Neutrophil (primary cell): Measurements from ENCODE around the gene KIF9.

ENCODE experiments used
- H3K27ac ChIP-seq: fragments of 200-600 bp; sonication (generic); 2 replicates; pipeline ENCODE4 v1.5.1; 2016; ENCODE audit warnings: mild to moderate bottlenecking, moderate library complexity
- H3K27me3 ChIP-seq: fragments of 200-600 bp; sonication (generic); 2 replicates; pipeline ENCODE4 v1.6.0; 2016; ENCODE audit warnings: mild to moderate bottlenecking
- H3K36me3 ChIP-seq: fragments of 200-600 bp; sonication (generic); 2 replicates; pipeline ENCODE4 v1.5.1; 2017
- H3K4me1 ChIP-seq, 2 experiments: fragments of 200-600 bp in 1 of 2; sonication (generic) in 1 of 2; 1 replicate in 1 of 2; 2 replicates in 1 of 2; pipeline versions ENCODE4 v1.5.1 to v1.6.1; 2013 to 2016; ENCODE audit warnings: low read depth in 1 of 2, low read length in 1 of 2, mild to moderate bottlenecking in 1 of 2, moderate library complexity in 1 of 2; ENCODE audit not compliant: control insufficient read depth in 1 of 2, insufficient read depth in 1 of 2
- H3K4me3 ChIP-seq, 2 experiments: fragments of 200-600 bp in 1 of 2; sonication (generic) in 1 of 2; 1 replicate in 1 of 2; 2 replicates in 1 of 2; pipeline ENCODE4 v1.5.1; 2013 to 2016; ENCODE audit warnings: low read depth in 1 of 2, low read length in 1 of 2, mild to moderate bottlenecking in 1 of 2, moderate library complexity in 1 of 2
- H3K9me3 ChIP-seq: fragments of 200-600 bp; sonication (generic); 2 replicates; pipeline ENCODE4 v1.5.1; 2016
- CTCF ChIP-seq: fragments of 200-600 bp; sonication (generic); IDR thresholded peaks from 2 replicates; pipeline ENCODE4 v1.5.1; 2016; ENCODE audit warnings: antibody characterized with exemption

The KIF9 gene

DNA sequence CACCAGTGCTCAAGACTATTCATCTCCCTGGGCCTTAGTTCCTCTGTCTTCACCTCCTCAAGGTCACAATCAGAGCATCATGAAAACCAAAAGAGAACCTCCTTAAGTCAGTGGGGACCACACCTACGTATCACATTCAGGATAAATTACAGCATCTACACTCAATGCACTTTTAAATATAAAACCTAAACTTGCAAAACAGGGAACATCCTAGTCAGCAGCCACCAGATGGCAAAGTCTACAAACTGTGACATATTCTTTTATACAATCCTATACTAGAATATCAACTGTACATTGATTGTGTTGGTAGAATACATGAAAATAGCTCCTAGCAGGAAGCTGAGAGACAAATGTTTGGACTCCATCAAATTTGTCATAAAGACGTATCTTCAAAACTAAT is 7.9 kb downstream of the KIF9 start:
- Histone ChIP-seq H3K36me3 (no peaks in the 10 kb centered on the region), H3K9me3 (no peaks in the 10 kb centered on the region), H3K4me3 (no peak overlapping the region), H3K27me3 (no peaks in the 10 kb centered on the region), H3K4me1 (peaks cover 0 to 3% of the 10 kb centered on the region in 2 experiments), H3K27ac (no peak overlapping the region)
- no peak for TF ChIP-seq CTCF

DNA sequence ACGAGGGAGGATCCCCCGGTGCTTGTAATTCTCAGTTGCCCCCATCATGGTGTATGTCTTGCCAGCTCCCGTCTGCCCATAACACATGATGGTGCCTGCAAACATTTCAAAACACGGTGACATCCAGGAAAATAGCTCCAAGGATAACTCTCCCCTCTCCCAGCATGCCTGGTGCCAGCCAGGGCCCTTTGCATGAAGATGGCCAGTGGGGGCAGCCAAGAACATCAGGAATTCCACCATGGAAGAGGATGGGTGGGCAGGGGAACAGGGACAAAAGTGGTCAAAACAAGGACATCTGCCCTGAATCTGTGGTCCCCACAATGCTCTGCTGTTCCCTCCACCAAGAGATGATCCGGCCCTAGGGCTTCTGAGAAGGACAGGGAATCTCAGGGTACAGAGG is 9.0 kb downstream of the KIF9 start:
- H3K36me3 ChIP-seq, result no peaks in the 10 kb centered on the region
- H3K4me3 ChIP-seq, result no peak overlapping the region
- H3K4me1 ChIP-seq, result peaks cover 0 to 3% of the 10 kb centered on the region in 2 experiments
- no peak overlapping the region for H3K27ac ChIP-seq
- H3K9me3 ChIP-seq, result no peaks in the 10 kb centered on the region
- no peak for TF ChIP-seq CTCF
- H3K27me3 ChIP-seq, result no peaks in the 10 kb centered on the region

GRCh38 chr3:47270526-47270925 is 12.1 kb downstream of the KIF9 start:
- Histone ChIP-seq H3K27me3 (no peaks in the 10 kb centered on the region), H3K4me3 (no peak overlapping the region), H3K27ac (no peak overlapping the region), H3K36me3 (no peaks in the 10 kb centered on the region), H3K4me1 (peaks cover 0 to 3% of the 10 kb centered on the region in 2 experiments), H3K9me3 (no peaks in the 10 kb centered on the region)
- no peak for TF ChIP-seq CTCF

GRCh38 chr3:47267490-47267824 is 15.1 kb downstream of the KIF9 start:
- no peak overlapping the region for H3K4me3 ChIP-seq
- no peak for TF ChIP-seq CTCF
- no peak overlapping the region for H3K27ac ChIP-seq
- no peaks in the 10 kb centered on the region for H3K9me3 ChIP-seq
- peaks cover 0 to 3% of the 10 kb centered on the region in 2 experiments for H3K4me1 ChIP-seq
- H3K27me3 ChIP-seq, result no peaks in the 10 kb centered on the region
- no peaks in the 10 kb centered on the region for H3K36me3 ChIP-seq

GRCh38 chr3:47266709-47267489 is 15.7 kb downstream of the KIF9 start:
- Histone ChIP-seq H3K9me3 (no peaks in the 10 kb centered on the region), H3K4me3 (no peak overlapping the region), H3K27ac (no peak overlapping the region), H3K36me3 (no peaks in the 10 kb centered on the region), H3K27me3 (no peaks in the 10 kb centered on the region), H3K4me1 (peaks cover 0 to 3% of the 10 kb centered on the region in 2 experiments)
- no peak for TF ChIP-seq CTCF
